Panc1 (cell line): ENCODE results near the gene C12orf43.

Experiments used
- CTCF ChIP-seq: fragments of 450-650 bp; IDR thresholded peaks from 2 replicates; pipeline ENCODE4 v1.5.1; 2017; ENCODE audit warnings: mild to moderate bottlenecking
- POLR2AphosphoS5 ChIP-seq: IDR thresholded peaks from 2 replicates; pipeline ENCODE4 v1.6.1; 2012; ENCODE audit warnings: mild to moderate bottlenecking, low read depth, low read length, moderate library complexity
- REST ChIP-seq, 2 experiments: IDR thresholded peaks; 2 replicates each; pipeline ENCODE4 v1.6.1; 2011 to 2012; ENCODE audit warnings: low read depth in 2 of 2, control low read depth in 1 of 2, low read length in 1 of 2, mild to moderate bottlenecking in 1 of 2, moderate library complexity in 1 of 2; ENCODE audit not compliant: insufficient read depth in 1 of 2
- TCF7L2 ChIP-seq: IDR thresholded peaks from 2 replicates; pipeline ENCODE4 v1.6.1; 2011; ENCODE audit warnings: mild to moderate bottlenecking, low read depth, low read length, inconsistent platforms

GRCh38 chr12:120980800-120981368 lies 35.4 kb downstream of the C12orf43 start:
- no peak for TF ChIP-seq CTCF
- TF ChIP-seq REST (IDR thresholded peaks at IDR 0.05; ENCODE audit: insufficient read depth in 1 of 2, low read depth in 2 of 2, low read length in 1 of 2): no peak
- no peak for TF ChIP-seq POLR2AphosphoS5
- TF ChIP-seq TCF7L2: no peak
